HG03354 (cell line): Measurements from ENCODE around the gene INTU.
"Not testable (repeated sequence)": the region's sequence is repeated elsewhere in the genome, so short reads cannot be mapped to it uniquely, and the experiment has no call there.

ENCODE experiments used
- ATAC-seq: cut with Tn5 transposase; IDR thresholded peaks from one replicate; pipeline ENCODE4 v1.9.1; 2021; ENCODE audit warnings: mild to moderate bottlenecking; ENCODE audit not compliant: unreplicated experiment, poor library complexity, severe bottlenecking

Gene INTU

DNA sequence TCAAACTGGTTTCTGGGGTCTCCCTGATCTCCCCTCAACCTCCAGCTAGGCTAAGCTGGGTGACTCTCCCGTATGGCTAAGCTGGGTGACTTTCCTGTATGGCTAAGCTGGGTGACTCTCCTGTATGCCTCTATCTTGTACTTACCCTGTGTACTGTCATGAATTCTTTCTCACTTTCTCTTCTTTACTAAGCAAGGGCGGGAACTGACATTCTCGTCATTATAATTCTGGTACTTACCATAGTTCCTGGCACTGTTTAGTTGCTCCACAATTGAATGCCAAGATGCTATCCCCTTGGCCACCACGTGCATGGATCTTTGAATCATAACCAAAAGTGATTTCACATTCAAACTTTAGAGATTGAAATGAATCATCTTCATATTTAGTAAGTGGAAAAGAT, 8.8 kb downstream of the INTU start:
- ATAC-seq: no peak

DNA sequence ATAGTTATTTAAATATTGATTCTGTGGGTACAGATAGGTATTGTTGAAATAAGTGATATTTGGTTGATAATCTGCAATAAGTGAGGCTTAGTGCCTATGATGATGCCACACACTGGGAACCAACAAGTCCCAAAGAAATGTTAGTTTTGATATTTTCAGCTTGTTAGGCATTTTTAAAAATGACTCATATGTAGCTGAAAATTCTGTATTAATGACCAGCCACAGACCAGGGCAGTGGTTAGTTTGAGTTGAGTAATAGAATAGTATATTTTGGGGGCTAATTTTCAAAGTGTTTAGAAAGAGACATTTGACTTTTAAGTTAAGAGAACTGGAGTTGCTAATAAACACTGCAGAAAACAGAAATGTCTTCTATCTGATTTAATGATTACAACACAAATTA, 9.4 kb downstream of the INTU start:
- ATAC-seq: no peak

DNA sequence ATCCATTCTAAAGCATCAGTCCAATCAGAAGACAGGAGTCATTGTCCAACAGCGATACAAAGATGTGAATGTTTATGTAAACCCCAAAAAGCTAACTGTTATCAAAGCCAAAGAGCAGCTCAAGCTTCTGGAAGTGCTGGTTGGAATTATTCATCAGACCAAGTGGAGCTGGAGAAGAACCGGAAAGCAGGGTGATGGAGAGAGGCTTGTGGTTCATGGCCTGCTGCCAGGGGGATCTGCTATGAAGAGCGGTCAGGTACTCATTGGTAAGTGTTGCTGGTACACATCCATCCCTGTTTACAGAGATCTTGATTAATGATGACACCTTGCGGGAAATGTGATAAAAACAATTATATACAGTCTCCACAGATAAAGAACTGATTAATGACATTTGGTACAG, 11.0 kb downstream of the INTU start:
- no peak for ATAC-seq

DNA sequence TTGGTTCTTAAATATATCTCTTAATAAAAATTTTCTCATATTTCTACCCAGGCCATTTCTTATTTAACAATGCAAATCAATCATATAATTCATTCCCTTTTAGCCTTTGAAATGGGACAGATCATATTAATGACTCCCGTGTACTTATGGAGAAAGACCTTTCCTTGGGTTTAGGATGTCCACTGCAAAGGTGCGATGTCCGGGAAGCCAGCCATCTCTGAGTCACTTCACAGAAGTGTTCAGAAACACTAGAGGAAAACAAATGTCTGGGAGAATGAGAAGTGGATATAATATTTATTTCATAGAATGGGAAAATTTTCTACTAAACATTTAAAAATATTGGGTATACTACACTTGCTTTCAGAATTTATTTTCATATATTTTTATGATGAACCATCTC, 15.3 kb downstream of the INTU start:
- no peak for ATAC-seq

DNA sequence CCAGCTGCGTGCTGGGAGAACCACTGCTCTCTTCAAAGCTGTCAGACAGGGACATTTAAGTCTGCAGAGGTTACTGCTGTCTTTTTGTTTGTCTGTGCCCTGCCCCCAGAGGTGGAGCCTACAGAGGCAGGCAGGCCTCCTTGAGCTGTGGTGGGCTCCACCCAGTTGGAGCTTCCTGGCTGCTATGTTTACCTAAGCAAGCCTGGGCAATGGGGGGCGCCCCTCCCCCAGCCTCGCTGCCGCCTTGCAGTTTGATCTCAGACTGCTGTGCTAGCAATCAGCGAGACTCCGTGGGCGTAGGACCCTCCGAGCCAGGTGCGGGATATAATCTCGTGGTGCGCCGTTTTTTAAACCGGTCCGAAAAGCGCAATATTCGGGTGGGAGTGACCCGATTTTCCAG, 22.8 kb downstream of the INTU start:
- not testable (repeated sequence) for ATAC-seq

DNA sequence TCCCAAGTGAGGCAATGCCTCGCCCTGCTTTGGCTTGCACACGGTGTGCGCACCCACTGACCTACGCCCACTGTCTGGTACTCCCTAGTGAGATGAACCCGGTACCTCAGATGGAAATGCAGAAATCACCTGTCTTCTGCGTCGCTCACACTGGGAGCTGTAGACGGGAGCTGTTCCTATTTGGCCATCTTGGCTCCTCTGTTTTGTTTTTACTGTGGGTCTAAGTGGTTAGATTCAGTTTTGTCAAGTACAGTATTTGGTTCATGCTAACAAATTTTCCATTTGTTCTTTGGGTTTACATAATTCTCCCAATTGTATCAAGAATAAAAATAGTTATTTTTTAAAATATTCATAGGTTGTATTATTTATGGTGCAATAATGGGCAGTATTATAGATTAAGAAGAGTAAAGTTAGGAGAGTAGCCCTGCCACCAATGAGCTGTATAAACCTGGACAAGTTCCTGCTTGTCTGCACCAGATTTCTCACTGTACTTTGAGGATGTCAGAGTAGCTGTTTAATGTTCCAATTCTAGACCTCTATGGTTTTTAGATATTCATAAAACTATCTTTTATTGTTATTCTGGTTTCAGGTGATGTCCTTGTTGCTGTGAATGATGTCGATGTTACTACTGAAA, 23.4 kb downstream of the INTU start:
- no peak for ATAC-seq

DNA sequence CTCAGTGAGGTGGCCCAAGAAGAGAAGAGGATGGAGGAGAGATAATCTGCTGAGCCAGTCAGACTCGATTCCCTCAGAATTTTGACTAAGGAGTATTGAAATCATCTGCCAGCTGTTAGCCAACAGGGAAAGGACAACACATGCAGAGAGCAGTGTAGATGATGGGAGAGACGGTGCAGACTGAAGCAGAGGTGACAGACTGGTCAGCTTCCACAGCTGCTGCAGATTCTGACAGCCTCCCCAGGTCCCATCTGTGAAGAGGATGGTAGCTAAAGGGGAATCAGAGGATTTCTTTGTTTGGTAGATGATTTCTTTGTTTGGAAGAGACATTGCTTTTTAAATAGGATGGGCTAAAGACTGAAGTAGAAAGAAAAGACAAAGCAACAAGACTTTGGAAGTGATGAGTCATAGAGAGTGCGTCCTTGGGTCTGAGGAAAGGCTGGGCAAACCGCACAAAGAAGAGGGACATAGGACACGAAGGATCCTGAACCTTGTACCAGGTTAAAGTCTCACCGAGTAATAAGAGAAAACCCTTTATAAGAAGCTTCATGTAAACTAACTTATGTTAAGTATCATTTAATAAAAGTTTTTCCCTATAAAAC, 27.6 kb downstream of the INTU start:
- ATAC-seq: no peak

DNA sequence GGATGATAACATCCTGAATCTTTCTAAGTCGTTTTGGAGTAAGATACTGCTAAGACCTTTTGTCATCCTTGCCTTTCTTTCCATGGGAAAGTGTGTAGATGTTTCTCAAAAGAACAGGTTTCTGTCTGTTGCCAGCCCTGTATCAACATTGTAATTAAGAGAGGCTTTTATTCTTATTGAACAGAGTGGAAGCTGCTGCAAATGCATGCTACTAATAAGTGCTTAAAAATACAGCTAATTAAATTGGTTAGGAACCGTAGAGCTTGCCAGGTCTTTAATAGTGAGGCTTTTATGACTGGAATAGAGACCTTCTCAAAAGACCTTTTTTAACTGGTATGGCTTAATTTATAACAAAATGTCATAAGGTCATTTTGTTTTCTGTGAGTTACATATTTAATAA, 34.4 kb downstream of the INTU start:
- ATAC-seq: no peak

DNA sequence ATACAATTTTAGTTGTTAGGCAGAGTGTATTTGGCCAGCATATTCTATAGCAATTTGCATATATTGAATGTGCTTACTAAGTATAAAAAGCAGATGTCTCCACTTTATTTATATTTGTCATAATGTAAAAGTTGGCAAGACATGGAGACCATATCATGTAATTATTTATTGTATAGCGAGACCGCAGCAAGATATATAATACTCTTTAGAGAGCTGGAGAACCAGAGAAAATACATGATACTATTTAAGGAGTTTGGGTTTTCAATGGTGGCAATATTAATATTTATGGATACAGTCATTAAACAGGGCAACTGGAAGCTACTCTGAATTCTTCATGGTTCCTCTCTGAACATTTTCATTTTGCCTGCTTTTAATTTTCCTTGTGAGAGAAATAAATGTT, 35.0 kb downstream of the INTU start:
- no peak for ATAC-seq

DNA sequence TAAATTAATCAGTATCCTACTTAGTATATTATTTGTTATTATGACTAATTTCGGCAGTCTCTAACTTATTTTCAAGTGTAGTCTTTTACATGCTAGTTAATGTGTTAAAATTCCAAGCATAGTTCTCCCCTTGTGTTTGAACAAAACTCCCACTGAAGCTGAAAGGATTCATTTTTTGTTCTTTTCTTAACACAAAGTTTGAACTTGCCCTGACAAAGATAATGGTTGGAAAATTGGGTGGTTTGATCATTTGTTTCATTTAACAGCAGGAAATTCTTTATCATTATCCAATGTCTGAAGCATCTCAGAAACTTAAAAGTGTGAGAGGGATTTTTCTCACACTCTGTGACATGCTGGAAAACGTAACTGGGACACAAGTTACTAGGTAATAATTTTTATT, 36.0 kb downstream of the INTU start:
- no peak for ATAC-seq

DNA sequence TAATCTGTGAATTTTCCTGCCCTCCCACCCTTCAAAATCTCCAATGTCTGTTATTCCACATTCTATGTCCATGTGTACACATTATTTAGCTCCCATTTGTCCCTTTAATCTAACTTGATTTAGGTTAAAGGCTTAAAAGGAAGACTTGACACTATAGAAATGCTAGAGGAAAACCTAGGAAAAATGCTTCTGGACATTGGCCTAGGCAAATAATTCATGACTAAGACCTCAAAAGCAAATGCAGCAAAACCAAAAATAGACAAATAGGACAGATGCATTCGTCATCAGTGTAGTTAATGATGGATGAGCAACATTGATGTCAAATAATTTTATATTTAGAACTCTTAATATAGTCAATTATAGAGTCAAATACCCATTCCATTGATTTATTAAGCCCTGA, 36.9 kb downstream of the INTU start:
- ATAC-seq: no peak

DNA sequence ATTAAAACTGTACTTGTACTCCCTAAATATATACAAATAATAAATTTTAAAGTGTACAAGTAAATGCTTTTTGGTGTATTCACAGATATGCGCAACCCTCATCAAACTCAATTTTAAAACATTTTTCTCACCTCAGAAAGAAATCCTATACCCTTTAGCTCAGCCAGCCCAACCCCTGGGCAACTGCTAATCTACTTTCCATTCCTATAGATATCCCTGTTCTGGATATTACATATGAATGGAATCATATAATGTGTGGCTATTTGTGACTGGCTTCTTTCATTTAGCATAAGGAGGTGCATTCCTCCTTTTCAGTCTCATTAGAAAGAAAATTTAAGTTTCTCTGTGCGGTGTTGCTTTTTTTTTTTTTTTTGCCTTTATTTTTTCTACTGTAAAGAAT, 39.4 kb downstream of the INTU start:
- no peak for ATAC-seq

DNA sequence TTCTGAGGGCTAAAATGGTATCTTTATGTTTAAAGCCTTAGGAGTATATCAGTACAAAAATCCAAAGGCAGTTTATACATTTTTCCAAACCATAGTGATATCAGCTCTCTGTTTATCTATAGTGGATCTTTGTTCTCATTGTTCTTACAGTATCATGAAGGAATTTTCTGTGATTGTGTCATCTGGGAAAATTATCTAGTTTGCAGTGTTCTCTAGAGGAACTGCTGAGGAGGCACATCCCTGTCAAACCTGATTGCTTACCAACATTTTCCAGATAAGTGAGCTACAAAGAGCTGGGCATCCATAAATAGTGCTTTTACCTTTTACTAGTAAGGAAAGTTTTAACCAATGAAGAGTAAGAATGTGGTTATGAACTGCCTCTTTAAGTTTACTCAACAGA, 52.5 kb downstream of the INTU start:
- no peak for ATAC-seq

DNA sequence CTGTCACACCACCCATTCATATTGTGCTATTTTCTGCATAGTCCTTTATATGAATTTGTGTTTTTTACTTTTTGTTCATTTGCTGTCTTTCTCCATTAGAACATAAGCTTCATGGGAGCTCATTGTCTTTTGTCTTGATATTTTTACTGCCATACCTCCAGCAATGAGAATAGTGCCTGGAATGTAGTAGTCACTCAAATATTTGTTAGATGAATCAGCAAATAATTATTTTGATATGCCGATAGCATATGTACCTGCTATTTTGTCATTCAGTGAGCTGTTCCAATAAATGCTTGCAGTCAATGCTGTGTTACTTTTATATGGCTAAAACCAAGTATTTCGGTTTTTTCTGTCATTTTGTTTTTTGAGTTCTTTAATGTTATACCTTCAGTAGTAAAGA, 53.9 kb downstream of the INTU start:
- ATAC-seq: no peak

DNA sequence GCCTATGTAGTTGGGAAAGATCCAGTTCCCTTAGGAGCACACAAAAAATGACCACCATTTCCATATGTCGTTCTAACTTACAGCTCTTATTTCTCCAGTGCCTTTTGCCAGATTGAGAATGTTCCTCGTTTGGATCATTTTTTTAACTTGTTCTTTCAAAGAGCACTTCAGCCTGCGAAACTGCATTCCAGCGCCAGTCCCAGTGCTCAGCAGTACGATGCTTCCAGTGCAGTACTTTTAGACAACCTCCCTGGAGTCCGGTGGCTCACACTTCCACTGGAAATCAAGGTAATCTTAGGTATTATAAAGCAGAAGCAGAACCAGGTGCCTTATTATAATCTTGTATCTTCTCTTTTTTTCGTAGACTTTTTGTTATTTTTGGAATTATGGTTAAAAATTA, 54.8 kb downstream of the INTU start:
- ATAC-seq: no peak

DNA sequence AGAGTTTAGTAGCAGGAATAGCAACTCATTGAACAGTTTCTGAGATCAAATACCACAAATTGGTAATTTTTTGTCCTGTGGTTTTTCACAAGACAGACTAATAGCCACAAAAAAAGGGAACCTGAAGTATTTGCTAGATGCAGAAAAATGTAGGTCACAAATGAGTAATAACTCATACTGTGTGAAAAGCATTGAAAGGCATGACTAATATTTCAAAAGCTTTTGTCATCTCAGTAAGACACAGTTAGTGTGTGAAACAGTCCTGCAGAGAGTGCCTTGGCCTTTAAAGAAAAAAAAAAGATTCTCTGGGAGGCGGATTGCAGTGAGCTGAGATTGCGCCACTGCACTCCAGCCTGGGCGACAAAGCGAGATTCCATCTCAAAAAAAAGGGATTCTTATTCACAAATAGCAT, 66.0 kb downstream of the INTU start:
- ATAC-seq: peak; percentile 100

DNA sequence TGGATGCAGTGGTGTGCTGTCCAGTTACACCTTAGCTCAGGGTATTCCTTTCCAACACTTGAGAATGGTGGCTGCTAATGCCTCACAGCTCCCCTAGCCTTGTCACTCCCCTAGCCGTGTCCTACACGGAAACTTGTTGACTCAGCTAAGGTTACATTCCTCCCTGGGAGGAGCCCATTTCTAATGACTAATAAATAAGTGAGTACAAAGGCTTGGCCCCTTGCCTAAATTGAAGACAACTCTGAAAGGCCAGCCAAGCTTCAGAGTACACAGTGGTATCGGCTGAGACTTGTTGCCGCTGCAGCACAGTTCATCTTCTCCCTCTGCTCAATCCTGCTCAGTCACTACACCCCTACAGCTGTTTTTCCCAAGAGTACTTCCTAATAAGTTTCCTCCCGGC, 76.2 kb downstream of the INTU start:
- no peak for ATAC-seq

DNA sequence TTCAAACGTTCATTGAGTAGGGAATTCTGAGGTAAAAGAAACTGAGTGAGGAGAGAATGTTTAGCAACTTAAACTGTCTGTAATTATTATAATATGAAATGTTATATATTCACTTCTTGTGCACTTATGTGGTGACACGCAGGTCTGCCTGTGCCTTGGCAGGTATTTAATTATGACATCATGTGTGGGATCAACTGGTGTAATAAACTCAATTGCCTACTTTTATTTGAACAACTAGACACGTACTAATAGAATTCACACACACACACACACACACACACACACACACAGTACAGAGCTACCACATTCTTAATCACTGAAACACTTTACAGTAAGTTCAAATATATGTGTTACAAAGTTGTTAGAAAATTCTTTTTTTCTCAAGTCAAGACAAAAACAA, 76.7 kb downstream of the INTU start:
- no peak for ATAC-seq

DNA sequence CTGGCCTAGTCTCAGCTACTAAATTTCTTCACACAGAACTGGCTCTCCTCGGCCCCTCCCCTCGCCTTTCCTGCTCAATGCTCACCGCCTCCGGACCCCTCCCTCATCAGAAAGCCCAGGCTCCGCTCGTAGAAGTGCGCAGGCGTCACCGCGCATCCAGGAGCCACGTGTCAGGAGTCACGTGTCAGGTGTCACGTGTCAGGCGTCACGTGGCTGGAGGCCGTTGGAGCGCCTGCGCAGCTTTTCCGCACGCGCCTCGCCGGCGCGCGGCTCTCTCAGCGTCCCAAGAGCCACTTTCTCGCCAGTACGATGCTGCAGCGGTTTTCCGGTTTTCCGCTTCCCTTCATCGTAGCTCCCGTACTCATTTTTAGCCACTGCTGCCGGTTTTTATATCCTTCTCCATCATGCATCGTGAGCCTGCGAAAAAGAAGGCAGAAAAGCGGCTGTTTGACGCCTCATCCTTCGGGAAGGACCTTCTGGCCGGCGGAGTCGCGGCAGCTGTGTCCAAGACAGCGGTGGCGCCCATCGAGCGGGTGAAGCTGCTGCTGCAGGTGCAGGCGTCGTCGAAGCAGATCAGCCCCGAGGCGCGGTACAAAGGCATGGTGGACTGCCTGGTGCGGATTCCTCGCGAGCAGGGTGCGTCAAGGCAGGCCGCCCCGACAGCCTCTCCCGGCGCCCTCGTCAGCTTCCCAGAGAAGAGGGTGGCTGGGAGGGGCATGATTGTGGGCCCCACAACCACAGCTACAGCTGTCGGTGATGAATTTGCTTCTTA, 97.6 kb downstream of the INTU start, which contains the start of gene SLC25A31:
Gene SLC25A31, plus strand, starts transcription at position 259 of the 772 bp plus-strand sequence. Its CDS starts 146 bp downstream, at position 405.
- no peak for ATAC-seq

DNA sequence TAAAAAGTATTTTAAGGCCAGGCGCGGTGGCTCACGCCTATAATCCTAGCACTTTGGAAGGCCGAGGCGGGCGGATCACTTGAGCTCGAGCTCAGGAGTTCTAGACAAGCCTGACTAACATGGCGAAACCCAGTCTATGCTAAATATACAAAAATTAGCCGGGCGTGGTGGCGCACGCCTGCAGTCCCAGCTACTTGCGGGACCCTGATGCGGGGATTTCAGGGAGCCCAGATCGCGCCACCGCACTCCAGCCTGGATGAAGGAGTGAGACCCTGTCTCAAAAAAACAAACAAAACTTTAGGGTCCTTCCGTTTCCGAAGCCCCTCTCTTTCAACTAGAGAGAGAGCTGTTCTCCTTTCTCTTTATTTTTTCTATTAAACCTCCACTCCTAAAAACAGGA, 98.6 kb downstream of the INTU start:
- ATAC-seq: no peak

DNA sequence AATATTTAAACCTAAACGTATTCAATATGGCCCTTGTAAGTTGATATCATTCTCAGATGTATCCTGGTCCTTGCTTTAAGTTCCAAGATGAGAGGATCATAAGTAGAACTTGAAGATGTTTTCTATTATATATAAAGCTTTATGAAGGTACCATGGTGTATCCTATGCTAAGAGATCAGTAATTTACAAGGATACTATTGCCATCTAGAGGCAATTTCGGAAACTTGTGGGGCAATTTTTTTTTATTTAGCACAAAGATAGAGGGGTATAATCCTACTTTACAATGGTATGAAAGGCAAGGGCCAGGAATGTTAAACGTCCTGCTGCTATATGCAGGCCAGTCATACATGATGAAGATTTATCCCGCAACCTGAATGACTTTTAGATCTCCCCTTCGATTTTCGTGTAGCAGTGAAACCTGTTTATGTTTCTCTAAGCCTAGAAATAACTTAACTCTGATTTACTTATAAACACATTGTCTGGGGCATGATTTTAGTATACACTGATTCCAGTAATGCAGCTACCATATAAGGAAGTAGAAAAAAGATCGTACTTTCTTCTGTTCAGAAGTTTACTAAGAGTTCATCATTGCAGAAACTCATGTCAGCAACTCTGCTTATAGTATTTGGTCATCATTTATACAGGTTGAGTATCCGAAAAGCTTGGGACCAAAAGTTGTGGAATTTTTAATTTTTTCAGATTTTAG, 100.0 kb downstream of the INTU start:
- peak; percentile 88 for ATAC-seq
